ENCODE data around the gene SORBS2.

SORBS2 gene

DNA sequence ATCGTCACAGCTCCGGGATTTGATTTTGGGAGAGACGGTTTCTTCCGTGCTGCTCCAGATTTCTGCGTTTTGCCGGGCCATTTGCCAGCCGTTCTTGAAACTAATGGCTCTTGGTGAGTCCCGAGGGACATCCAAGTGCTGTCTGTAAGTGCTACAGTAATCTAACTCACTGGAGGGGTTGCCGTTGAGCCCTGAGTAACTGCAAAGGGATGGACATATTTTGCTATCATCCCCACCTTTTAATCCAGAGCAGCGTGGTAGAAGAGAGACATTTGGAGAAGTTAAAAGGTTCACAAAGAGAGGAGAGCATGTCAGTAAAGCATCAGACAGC lies 187.8 kb downstream of the SORBS2 start:
- DNase-seq, result no peak

- no peak for DNase-seq
Observed at GRCh38 chr4:185623444-185624258, 188.3 kb downstream of the SORBS2 start.

DNA sequence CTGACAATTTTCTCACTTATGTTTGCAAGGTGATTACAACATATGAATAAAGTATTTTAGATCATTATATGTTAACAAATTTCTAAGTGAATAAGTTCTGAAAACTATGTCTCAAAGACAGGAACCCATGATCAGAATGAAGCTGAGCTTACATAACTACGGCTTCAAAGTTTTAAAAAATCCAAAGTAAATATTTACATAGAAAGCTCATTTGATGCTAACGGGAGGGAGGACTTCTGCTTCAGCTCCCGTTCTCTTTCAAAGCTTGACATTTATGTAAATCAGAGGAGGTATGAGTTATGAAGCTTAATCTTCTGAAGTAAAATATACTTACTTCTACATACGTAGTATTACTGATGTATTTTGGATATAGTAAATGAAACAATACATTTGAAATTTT lies 203.8 kb downstream of the SORBS2 start:
- no peak for DNase-seq

DNA sequence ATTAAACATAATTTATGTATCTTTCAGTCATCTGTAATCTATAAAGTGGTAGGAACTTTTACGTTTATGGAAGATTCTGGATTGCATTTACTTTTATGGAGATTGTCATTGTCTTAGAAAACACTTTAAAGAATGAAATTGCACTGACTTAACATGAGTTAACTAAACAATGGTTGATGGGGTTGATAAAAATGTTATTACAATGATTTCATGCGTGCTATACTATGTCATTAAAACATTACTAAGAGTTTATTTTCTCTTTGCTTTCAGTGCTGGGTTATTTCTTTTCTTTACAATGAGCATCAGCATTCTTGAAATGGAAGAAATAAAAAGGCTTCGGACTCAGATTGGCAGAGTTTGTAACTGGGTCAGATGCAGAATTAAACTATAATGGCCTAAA lies 209.6 kb downstream of the SORBS2 start:
- DNase-seq, result no peak

GRCh38 chr4:185600801-185601434 lies 211.1 kb downstream of the SORBS2 start:
- no peak for DNase-seq

- no peak for DNase-seq
Observed at GRCh38 chr4:185599553-185600243, 212.3 kb downstream of the SORBS2 start.

GRCh38 chr4:185598846-185599552 lies 213.0 kb downstream of the SORBS2 start:
- DNase-seq, result no peak

GRCh38 chr4:185597532-185598188 lies 214.3 kb downstream of the SORBS2 start:
- peak; percentile 77 for DNase-seq

DNA sequence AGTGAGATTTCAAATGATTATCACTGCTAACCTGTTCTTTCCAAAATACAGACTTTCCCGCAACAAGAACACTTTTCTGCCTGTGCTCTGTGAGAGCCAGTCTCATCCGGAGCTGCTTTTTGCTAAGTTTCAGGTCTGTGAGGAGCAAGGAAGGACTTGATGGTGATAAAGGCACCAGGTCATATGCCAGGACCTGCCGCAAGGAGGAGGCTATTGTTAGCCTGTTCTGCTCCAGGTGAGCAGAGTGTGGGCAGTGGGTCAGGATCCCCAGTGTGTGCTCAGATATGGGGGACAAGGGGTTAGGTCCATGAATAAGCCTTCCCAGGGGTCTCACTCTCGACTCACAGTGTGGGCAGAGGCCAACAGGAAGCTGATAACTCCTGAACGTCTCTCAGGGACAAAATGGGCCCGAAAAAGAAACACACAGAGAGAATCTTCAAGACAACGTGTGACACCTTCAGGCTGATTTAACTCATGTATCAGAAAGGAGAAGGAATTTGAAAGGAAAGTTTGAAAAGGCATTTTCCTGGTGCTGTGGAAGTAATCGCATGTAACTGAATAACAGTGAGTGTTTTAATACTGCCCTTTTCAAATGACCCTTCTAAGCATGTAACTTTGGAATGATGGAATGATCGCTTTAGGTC lies 219.0 kb downstream of the SORBS2 start:
- DNase-seq, result peak; percentile 29

DNA sequence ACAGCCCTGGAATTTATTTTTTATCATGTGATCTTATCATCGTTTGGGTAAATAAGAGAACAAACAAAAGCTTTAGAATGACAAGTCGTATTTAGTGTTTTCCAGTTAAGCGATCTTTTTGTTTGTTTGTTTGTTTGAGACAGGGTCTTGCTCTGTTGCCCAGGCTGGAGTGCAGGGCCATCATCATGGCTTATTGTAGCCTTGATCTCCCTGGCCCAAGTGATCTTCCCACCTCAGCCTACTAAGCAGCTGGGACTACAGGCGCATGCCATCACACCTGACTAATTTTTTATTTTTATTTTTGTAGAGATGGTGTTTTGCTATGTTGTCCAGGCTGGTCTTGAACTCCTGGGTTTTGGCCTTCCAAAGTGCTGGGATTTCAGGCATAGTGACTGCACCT lies 219.6 kb downstream of the SORBS2 start:
- DNase-seq, result no peak

- no peak for DNase-seq
Observed at GRCh38 chr4:185591679-185592141, 220.3 kb downstream of the SORBS2 start.

- DNase-seq, result no peak
Observed at GRCh38 chr4:185590982-185591381, 221.0 kb downstream of the SORBS2 start.

DNA sequence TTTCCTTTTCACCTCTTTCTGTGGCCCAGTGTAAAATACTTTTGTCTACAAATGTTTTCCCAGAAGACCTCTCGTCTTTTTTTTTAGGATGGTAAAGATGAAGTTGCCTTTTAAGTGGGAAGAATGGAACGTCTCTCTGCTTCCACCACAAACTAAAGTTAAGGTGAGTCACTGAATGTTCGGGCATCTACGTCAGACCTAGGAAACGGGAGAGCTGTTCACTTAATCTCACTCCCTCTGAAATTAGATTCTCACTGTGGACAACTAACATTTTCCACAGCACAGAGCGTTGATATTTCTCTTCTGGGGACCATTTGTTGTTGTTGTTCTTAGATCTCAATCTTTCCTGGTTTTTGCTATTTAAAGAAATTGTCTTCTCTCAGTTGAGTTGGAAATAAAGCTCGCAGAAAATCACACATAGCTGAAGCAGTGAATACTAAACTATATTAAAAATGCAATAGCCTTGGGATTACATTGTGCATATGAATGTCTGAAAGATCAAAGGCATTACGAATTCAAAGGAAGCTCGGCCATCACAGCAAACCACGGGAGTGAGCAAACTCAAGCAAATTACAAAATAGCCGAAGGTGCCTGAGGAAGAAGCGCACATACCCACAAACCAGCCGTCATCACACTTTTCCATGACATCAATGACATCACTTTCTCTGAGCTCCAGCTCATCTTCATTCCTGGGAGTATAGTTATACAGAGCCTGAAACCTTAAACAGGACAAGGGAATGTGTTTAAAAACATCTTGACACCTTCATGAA lies 222.7 kb downstream of the SORBS2 start:
- peak; percentile 89 for DNase-seq

- no peak for DNase-seq
Observed at GRCh38 chr4:185587427-185588161, 224.4 kb downstream of the SORBS2 start.

GRCh38 chr4:185587030-185587426 lies 225.0 kb downstream of the SORBS2 start:
- no peak for DNase-seq

DNA sequence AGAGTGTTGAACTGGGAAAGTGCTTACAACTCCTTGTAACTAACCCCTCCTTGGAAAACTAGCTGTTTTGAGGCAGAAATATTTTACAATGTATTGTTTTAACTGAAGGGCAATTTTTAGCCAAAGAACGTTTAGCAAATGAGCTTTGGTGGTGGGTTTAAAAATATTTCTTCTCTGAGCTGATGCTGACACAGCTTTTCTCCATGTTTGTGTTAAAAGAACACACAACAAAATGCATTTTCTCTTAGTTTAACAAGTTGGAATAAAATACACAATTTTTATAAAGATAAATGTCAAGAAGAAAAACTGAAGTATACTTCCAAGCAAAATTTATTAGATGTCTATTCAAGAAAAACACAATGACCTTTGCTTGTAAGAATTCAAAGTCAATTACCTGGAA lies 226.8 kb downstream of the SORBS2 start:
- no peak for DNase-seq

- no peak for DNase-seq
Observed at GRCh38 chr4:185583813-185584212, 228.2 kb downstream of the SORBS2 start.

DNA sequence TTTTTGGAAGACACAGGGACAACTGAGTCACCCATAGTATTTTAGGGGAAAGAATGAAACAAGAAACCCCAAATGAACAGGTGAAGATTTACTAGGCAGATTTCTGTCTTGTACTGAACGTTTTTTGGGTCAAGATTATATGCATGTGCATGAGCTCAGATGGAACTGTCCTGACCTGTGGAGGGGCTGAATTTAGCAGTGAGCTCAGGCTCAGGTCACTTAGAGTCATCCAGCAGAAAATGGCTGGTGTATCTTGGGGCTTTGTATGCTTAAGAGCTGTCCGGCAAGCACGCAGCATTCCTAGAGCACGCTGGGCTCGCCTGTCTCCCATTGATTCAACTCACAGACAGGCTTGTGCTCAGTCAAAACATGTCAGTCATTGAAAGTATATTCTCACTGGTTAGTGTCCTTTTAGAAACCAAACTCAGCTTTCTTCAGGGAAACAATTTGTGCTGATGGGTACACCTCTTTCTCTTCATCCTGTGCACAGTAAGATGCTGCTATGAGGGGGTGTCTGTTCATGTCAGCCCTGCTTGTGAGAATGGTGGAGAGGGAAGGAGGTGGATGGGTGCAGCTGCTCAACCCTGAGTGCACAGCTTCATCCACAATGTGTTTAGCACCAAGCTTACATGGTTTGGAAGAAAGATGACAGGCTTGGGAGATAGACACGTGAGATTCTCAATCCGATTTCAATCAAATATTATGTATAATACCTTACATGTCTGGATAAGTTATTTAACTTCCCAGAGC lies 229.2 kb downstream of the SORBS2 start:
- no peak for DNase-seq

GRCh38 chr4:185580699-185581098 lies 231.3 kb downstream of the SORBS2 start:
- no peak for DNase-seq

DNA sequence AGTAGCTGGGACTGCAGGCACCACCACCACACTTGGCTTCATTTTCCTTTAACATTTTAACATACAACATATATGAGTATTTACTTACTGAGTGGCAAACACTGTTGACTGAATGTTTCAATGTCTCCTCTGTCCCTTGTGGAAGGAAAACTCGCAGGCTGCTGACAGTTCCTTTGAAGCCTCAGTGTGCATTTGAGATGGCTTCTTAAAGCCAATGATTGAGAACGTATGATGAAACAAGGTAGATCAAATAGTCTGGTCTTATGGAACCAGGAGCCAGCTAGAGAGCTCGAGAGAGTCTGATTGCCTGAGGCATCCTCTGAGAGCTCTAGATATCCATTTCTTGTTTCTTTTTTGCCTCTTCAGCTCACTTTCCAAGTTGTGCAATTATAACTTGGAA lies 233.7 kb downstream of the SORBS2 start:
- DNase-seq, result no peak

All from fibroblast of upper back skin (primary cell).